ENCODE data around the gene ANGPTL8.

ANGPTL8 gene

GRCh38 chr19:11198175-11198534 is 41.3 kb upstream of the ANGPTL8 start:
- TF ChIP-seq EP300 (IDR thresholded peaks at IDR 0.05; ENCODE audit: borderline replicate concordance), result no peak
- no peak for TF ChIP-seq NFIC (IDR thresholded peaks at IDR 0.05)
- no peak for TF ChIP-seq CEBPB (IDR thresholded peaks at IDR 0.05)
- no peak for TF ChIP-seq TAF1 (IDR thresholded peaks at IDR 0.05; ENCODE audit: low read depth)
- TF ChIP-seq MAX (IDR thresholded peaks at IDR 0.05), result no peak
- no peak for TF ChIP-seq TEAD4 (IDR thresholded peaks at IDR 0.05)
- no peak for TF ChIP-seq YY1 (IDR thresholded peaks at IDR 0.05; ENCODE audit: low read depth)
- no peak for TF ChIP-seq ZBTB7A (IDR thresholded peaks at IDR 0.05; ENCODE audit: low read depth)
- TF ChIP-seq REST (IDR thresholded peaks at IDR 0.05; ENCODE audit: low read depth), result no peak
- TF ChIP-seq CREB1 (IDR thresholded peaks at IDR 0.05; ENCODE audit: low read depth), result no peak
- TF ChIP-seq RAD21 (IDR thresholded peaks at IDR 0.05; ENCODE audit: low read depth), result no peak
- TF ChIP-seq USF1 (IDR thresholded peaks at IDR 0.05), result no peak

- peak; percentile 60; the same call in 1 of the 2 replicates for TF ChIP-seq USF1 (IDR thresholded peaks at IDR 0.05)
- no peak for TF ChIP-seq RAD21 (IDR thresholded peaks at IDR 0.05; ENCODE audit: low read depth)
Measured at GRCh38 chr19:11198769-11199424, 40.5 kb upstream of the ANGPTL8 start.

GRCh38 chr19:11199517-11199916 is 39.9 kb upstream of the ANGPTL8 start:
- TF ChIP-seq MAX (IDR thresholded peaks at IDR 0.05), result no peak

GRCh38 chr19:11200015-11200574 is 39.3 kb upstream of the ANGPTL8 start:
- TF ChIP-seq NFIC (IDR thresholded peaks at IDR 0.05) (no peak), USF1 (IDR thresholded peaks at IDR 0.05) (no peak), FOXM1 (IDR thresholded peaks at IDR 0.05; ENCODE audit: borderline replicate concordance, low read depth) (no peak), CREB1 (IDR thresholded peaks at IDR 0.05; ENCODE audit: low read depth) (no peak), RAD21 (IDR thresholded peaks at IDR 0.05; ENCODE audit: low read depth) (no peak), TEAD4 (IDR thresholded peaks at IDR 0.05) (no peak), EP300 (IDR thresholded peaks at IDR 0.05; ENCODE audit: borderline replicate concordance) (no peak), MAX (IDR thresholded peaks at IDR 0.05) (no peak), REST (IDR thresholded peaks at IDR 0.05; ENCODE audit: low read depth) (no peak), TAF1 (IDR thresholded peaks at IDR 0.05; ENCODE audit: low read depth) (no peak)

- TF ChIP-seq YY1 (IDR thresholded peaks at IDR 0.05; ENCODE audit: low read depth), result no peak
- TF ChIP-seq EGR1 (IDR thresholded peaks at IDR 0.05), result no peak
- no peak for TF ChIP-seq CREB1 (IDR thresholded peaks at IDR 0.05; ENCODE audit: low read depth)
- TF ChIP-seq EP300 (IDR thresholded peaks at IDR 0.05; ENCODE audit: borderline replicate concordance), result no peak
- TF ChIP-seq TCF12 (IDR thresholded peaks at IDR 0.05; ENCODE audit: low read depth), result no peak
- TF ChIP-seq TAF1 (IDR thresholded peaks at IDR 0.05; ENCODE audit: low read depth), result no peak
- no peak for TF ChIP-seq FOXM1 (IDR thresholded peaks at IDR 0.05; ENCODE audit: borderline replicate concordance, low read depth)
- no peak for TF ChIP-seq ZBTB7A (IDR thresholded peaks at IDR 0.05; ENCODE audit: low read depth)
- TF ChIP-seq NFIC (IDR thresholded peaks at IDR 0.05), result no peak
- TF ChIP-seq REST (IDR thresholded peaks at IDR 0.05; ENCODE audit: low read depth), result no peak
- no peak for TF ChIP-seq CEBPB (IDR thresholded peaks at IDR 0.05)
Measured at GRCh38 chr19:11200931-11201330, 38.5 kb upstream of the ANGPTL8 start.
